ENCODE measurements around the gene BLVRB. TPM values are rescaled to one million over a fixed set of nuclear protein-coding genes. Genes with fewer than 3 reads are reported as not detected.
A peak's percentile ranks its signal among the peaks of the same experiment; 100 is the strongest.

Gene BLVRB
- total and polyA plus RNA-seq, 10 of the 15 experiments (the other 5 are each of a cell fraction or from before 2014, with no cell fraction given) = 6.3 to 53.3 (median 27.8) TPM

- TF ChIP-seq RAD51 (IDR thresholded peaks at IDR 0.05) = peak; percentile 67
- no peak for TF ChIP-seq SMAD1 (IDR thresholded peaks at IDR 0.05; ENCODE audit: low read depth, partially characterized antibody)
- peak; percentile 40; the same call in 1 of the 2 replicates for TF ChIP-seq CHD2 (IDR thresholded peaks at IDR 0.05; ENCODE audit: borderline replicate concordance, low read depth, low read length)
- no peak for TF ChIP-seq TBL1XR1 (IDR thresholded peaks at IDR 0.05; ENCODE audit: low read depth, low read length)
- TF ChIP-seq CHD1 (IDR thresholded peaks at IDR 0.05; ENCODE audit: low read depth, low read length) = no peak
- TF ChIP-seq CREB1 (IDR thresholded peaks at IDR 0.05; ENCODE audit: low read depth) = 0 out of 2 replicates have a peak, but pooled peaks have one; percentile 27
- peak; percentile 97 for TF ChIP-seq NR2F1 (conservative IDR thresholded peaks at IDR 0.05)
- TF ChIP-seq POLR2AphosphoS5 (IDR thresholded peaks at IDR 0.05; ENCODE audit: low read length) = no peak
- TF ChIP-seq EGR1 (IDR thresholded peaks at IDR 0.05; ENCODE audit: borderline replicate concordance in 1 of 2, low read depth in 2 of 2, low read length in 2 of 2) = peak in 1 of 2 experiments; percentile 22; a peak in 1 of 3 replicates
- peak; percentile 83 for TF ChIP-seq NBN (IDR thresholded peaks at IDR 0.05)
- no peak for TF ChIP-seq NRF1 (conservative IDR thresholded peaks at IDR 0.05; ENCODE audit: low read depth, low read length)
- TF ChIP-seq CBX5 (IDR thresholded peaks at IDR 0.05; ENCODE audit: low read depth) = no peak
- TF ChIP-seq, protein P1, sequence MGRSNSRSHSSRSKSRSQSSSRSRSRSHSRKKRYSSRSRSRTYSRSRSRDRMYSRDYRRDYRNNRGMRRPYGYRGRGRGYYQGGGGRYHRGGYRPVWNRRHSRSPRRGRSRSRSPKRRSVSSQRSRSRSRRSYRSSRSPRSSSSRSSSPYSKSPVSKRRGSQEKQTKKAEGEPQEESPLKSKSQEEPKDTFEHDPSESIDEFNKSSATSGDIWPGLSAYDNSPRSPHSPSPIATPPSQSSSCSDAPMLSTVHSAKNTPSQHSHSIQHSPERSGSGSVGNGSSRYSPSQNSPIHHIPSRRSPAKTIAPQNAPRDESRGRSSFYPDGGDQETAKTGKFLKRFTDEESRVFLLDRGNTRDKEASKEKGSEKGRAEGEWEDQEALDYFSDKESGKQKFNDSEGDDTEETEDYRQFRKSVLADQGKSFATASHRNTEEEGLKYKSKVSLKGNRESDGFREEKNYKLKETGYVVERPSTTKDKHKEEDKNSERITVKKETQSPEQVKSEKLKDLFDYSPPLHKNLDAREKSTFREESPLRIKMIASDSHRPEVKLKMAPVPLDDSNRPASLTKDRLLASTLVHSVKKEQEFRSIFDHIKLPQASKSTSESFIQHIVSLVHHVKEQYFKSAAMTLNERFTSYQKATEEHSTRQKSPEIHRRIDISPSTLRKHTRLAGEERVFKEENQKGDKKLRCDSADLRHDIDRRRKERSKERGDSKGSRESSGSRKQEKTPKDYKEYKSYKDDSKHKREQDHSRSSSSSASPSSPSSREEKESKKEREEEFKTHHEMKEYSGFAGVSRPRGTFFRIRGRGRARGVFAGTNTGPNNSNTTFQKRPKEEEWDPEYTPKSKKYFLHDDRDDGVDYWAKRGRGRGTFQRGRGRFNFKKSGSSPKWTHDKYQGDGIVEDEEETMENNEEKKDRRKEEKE (IDR thresholded peaks at IDR 0.05) = no peak
- TF ChIP-seq PKNOX1 (IDR thresholded peaks at IDR 0.05) = peak; percentile 83
- TF ChIP-seq SIN3A (IDR thresholded peaks at IDR 0.05; ENCODE audit: low read depth, low read length) = peak; percentile 10; the same call in 1 of the 2 replicates
- TF ChIP-seq CEBPB (IDR thresholded peaks at IDR 0.05; ENCODE audit: borderline replicate concordance in 1 of 2, low read depth in 2 of 2, low read length in 2 of 2) = no peak
- TF ChIP-seq SMARCA5 (IDR thresholded peaks at IDR 0.05) = peak; percentile 2; the same call in 1 of the 2 replicates
- no peak for TF ChIP-seq GABPA (IDR thresholded peaks at IDR 0.05; ENCODE audit: low read depth)
- TF ChIP-seq RBBP5 (conservative IDR thresholded peaks at IDR 0.05) = no peak
- no peak for TF ChIP-seq SPI1 (IDR thresholded peaks at IDR 0.05; ENCODE audit: borderline replicate concordance, insufficient read depth, low read depth, low read length)
- no peak for TF ChIP-seq KAT2A (conservative IDR thresholded peaks at IDR 0.05; ENCODE audit: control insufficient read depth, low read depth, low read length)
- TF ChIP-seq LARP7 (IDR thresholded peaks at IDR 0.05) = peak; percentile 47; the same call in 1 of the 2 replicates
- TF ChIP-seq EZH2 (IDR thresholded peaks at IDR 0.05; ENCODE audit: borderline replicate concordance, control insufficient read depth, low read depth, low read length) = no peak
- TF ChIP-seq IKZF1 (conservative IDR thresholded peaks at IDR 0.05) = peak; percentile 48; the same call in 1 of the 2 replicates
- TF ChIP-seq NR2C2 (IDR thresholded peaks at IDR 0.05; ENCODE audit: borderline replicate concordance, control insufficient read depth, insufficient read length, low read depth) = no peak
- TF ChIP-seq RFX5 (IDR thresholded peaks at IDR 0.05; ENCODE audit: low read depth, low read length) = no peak
- TF ChIP-seq, protein P2, sequence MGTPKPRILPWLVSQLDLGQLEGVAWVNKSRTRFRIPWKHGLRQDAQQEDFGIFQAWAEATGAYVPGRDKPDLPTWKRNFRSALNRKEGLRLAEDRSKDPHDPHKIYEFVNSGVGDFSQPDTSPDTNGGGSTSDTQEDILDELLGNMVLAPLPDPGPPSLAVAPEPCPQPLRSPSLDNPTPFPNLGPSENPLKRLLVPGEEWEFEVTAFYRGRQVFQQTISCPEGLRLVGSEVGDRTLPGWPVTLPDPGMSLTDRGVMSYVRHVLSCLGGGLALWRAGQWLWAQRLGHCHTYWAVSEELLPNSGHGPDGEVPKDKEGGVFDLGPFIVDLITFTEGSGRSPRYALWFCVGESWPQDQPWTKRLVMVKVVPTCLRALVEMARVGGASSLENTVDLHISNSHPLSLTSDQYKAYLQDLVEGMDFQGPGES (IDR thresholded peaks at IDR 0.05) = no peak
- no peak for TF ChIP-seq ZNF622 (IDR thresholded peaks at IDR 0.05)
These were observed 857 bp upstream of the BLVRB start (continued) for GRCh38 chr19:40466219-40466984.

Measured in GM12878 (cell line).